ENCODE data around the gene CHCHD1. TPM values are rescaled to one million over a fixed set of nuclear protein-coding genes. Genes with fewer than 3 reads are reported as not detected.

Gene CHCHD1
- total RNA-seq, 1 experiment from 2014 or later = 238 TPM

GRCh38 chr10:73759512-73760115 lies 22.2 kb upstream of the CHCHD1 start:
- Histone ChIP-seq H3F3A (ENCODE audit: low read length, unreplicated experiment) (peaks cover 18% of the 10 kb centered on the region), H3K4me3 (ENCODE audit: low read length) (no peak overlapping the region), H3K9me2 (replicated peaks; ENCODE audit: low read length) (no peaks in the 10 kb centered on the region), H3K36me3 (ENCODE audit: low read depth, low read length) (peaks cover 75% of the 10 kb centered on the region), H3K27ac (ENCODE audit: low read length) (no peak overlapping the region), H3K79me2 (ENCODE audit: low read length) (peaks cover 67% of the 10 kb centered on the region), H3K4me2 (ENCODE audit: low read length) (no peak overlapping the region), H3K9ac (ENCODE audit: low read length) (no peak overlapping the region), H4K20me1 (ENCODE audit: low read length) (peaks cover 22% of the 10 kb centered on the region), H3K4me1 (ENCODE audit: insufficient read depth, low read length) (peaks cover 43% of the 10 kb centered on the region), H3K9me3 (ENCODE audit: low read length) (no peaks in the 10 kb centered on the region), H3K27me3 (ENCODE audit: low read length) (no peaks in the 10 kb centered on the region), H2AFZ (ENCODE audit: low read length) (no peak overlapping the region)
- ChIA-PET CTCF (no interaction called here), POLR2A (ENCODE audit: unreplicated experiment) (no interaction called here)
- DNase-seq = peak; percentile 67
- no peak for ATAC-seq
- no TSS peak for BruUV-seq (replicated peaks)
- TF ChIP-seq EZH2 (IDR thresholded peaks at IDR 0.05; ENCODE audit: low read length, unreplicated experiment) (no peak), EZH2phosphoT487 (IDR thresholded peaks at IDR 0.05; ENCODE audit: borderline replicate concordance, low read length) (no peak), CTCF (conservative IDR thresholded peaks at IDR 0.05; ENCODE audit: low read depth, low read length) (no peak)
- intact Hi-C loops (cut with micrococcal nuclease) = no loop called here

GRCh38 chr10:73761781-73762180 lies 20.1 kb upstream of the CHCHD1 start:
- no peak for DNase-seq
- intact Hi-C loops (cut with micrococcal nuclease) = loop anchor here (2.0 kb wide), 1 partner anchor 17 kb away; the partner anchor contains the start of gene SEC24C
- no peak overlapping the region for H2AFZ ChIP-seq (ENCODE audit: low read length)
- no peaks in the 10 kb centered on the region for H3K9me3 ChIP-seq (ENCODE audit: low read length)
- H3K4me3 ChIP-seq (ENCODE audit: low read length) = no peak overlapping the region
- TF ChIP-seq CTCF (conservative IDR thresholded peaks at IDR 0.05; ENCODE audit: low read depth, low read length) = no peak
- TF ChIP-seq EZH2 (IDR thresholded peaks at IDR 0.05; ENCODE audit: low read length, unreplicated experiment) = no peak
- TF ChIP-seq EZH2phosphoT487 (IDR thresholded peaks at IDR 0.05; ENCODE audit: borderline replicate concordance, low read length) = no peak
- H3K9me2 ChIP-seq (replicated peaks; ENCODE audit: low read length) = no peaks in the 10 kb centered on the region
- H3F3A ChIP-seq (ENCODE audit: low read length, unreplicated experiment) = peaks cover 18% of the 10 kb centered on the region
- peak overlapping the region; percentile 50 for H3K4me2 ChIP-seq (ENCODE audit: low read length)
- CTCF ChIA-PET = interaction anchor here (0.8 kb wide), 1 partner anchor 107 kb away, joined by 3 read pairs; no protein-coding TSS in a partner anchor
- BruUV-seq (replicated peaks) = no TSS peak
- H3K27me3 ChIP-seq (ENCODE audit: low read length) = no peaks in the 10 kb centered on the region
- POLR2A ChIA-PET (ENCODE audit: unreplicated experiment) = interaction anchor here (1.5 kb wide), 1 partner anchor 10 kb away, joined by 4 read pairs; a partner anchor contains a TSS
- H3K36me3 ChIP-seq (ENCODE audit: low read depth, low read length) = peaks cover 86% of the 10 kb centered on the region
- peaks cover 34% of the 10 kb centered on the region for H3K4me1 ChIP-seq (ENCODE audit: insufficient read depth, low read length)
- ATAC-seq = no peak
- H3K9ac ChIP-seq (ENCODE audit: low read length) = no peak overlapping the region
- H3K79me2 ChIP-seq (ENCODE audit: low read length) = peaks cover 50% of the 10 kb centered on the region
- peak overlapping the region; percentile 56 for H3K27ac ChIP-seq (ENCODE audit: low read length)
- H4K20me1 ChIP-seq (ENCODE audit: low read length) = peaks cover 22% of the 10 kb centered on the region

- H3K9me2 ChIP-seq (replicated peaks; ENCODE audit: low read length) = no peaks in the 10 kb centered on the region
- peak overlapping the region; percentile 50 for H3K4me2 ChIP-seq (ENCODE audit: low read length)
- ChIA-PET CTCF (no interaction called here), POLR2A (ENCODE audit: unreplicated experiment) (interaction anchor here (0.6 to 1.5 kb wide), 2 partner anchors 9 to 17 kb away, joined by 4 to 14 read pairs; a partner anchor contains a TSS)
- 0 out of 2 replicates have a peak overlapping the region, but pooled peaks have one; percentile 0 for H3K9ac ChIP-seq (ENCODE audit: low read length)
- H2AFZ ChIP-seq (ENCODE audit: low read length) = no peak overlapping the region
- peaks cover 41% of the 10 kb centered on the region for H3K79me2 ChIP-seq (ENCODE audit: low read length)
- BruUV-seq (replicated peaks) = no TSS peak
- H3K36me3 ChIP-seq (ENCODE audit: low read depth, low read length) = peaks cover 88% of the 10 kb centered on the region
- TF ChIP-seq EZH2phosphoT487 (IDR thresholded peaks at IDR 0.05; ENCODE audit: borderline replicate concordance, low read length) = no peak
- TF ChIP-seq CTCF (conservative IDR thresholded peaks at IDR 0.05; ENCODE audit: low read depth, low read length) = no peak
- peaks cover 34% of the 10 kb centered on the region for H3K4me1 ChIP-seq (ENCODE audit: insufficient read depth, low read length)
- intact Hi-C loops (cut with micrococcal nuclease) = loop anchor here (1.0 to 2.0 kb wide), 2 partner anchors 9 to 18 kb away; partner anchors contain the start of gene SEC24C
- H3K9me3 ChIP-seq (ENCODE audit: low read length) = no peaks in the 10 kb centered on the region
- peaks cover 22% of the 10 kb centered on the region for H4K20me1 ChIP-seq (ENCODE audit: low read length)
- ATAC-seq (peak; percentile 94), DNase-seq (peak; percentile 99)
- H3K27ac ChIP-seq (ENCODE audit: low read length) = peak overlapping the region; percentile 56
- peaks cover 18% of the 10 kb centered on the region for H3F3A ChIP-seq (ENCODE audit: low read length, unreplicated experiment)
- H3K4me3 ChIP-seq (ENCODE audit: low read length) = peak overlapping the region; percentile 1; the same call in 1 of the 2 replicates
- no peaks in the 10 kb centered on the region for H3K27me3 ChIP-seq (ENCODE audit: low read length)
These were observed 18.9 kb upstream of the CHCHD1 start for GRCh38 chr10:73762915-73763314.

Measured in PC-3 (cell line).